Activated CD4-positive, alpha-beta T cell treated with anti-CD3 and anti-CD28 coated beads, Interleukin-10, Interleukin-2, amounts not matched to agents 100 ng/mL and 50 ng/mL, durations not matched to agents 16 hours and 8 hours (primary cell): Measurements from ENCODE around the gene MICALL2.

Source experiments
- DNase-seq: peaks from one replicate; pipeline ENCODE4 v3.0.0-alpha.2; 2020

The MICALL2 gene

DNA sequence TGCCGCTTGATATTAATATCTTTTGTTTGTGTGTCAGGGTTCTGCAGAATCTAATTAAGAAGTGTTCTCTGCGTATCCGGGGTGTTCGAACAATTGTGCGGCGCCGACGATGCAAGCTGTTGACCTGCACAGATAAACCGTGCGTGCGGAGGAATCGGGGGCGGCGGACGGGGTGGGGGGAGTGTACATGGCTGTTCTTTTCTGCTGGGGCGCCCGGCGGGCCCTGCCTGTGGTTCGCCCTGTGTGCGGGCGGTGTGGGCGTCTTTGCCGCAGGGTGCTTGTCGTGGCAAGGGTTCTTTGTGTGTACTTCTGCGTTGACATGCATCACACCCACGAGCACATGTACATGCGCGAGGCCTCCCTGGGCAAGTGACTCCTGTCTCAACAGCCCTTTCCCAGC lies 47.9 kb downstream of the MICALL2 start:
- no peak for DNase-seq

DNA sequence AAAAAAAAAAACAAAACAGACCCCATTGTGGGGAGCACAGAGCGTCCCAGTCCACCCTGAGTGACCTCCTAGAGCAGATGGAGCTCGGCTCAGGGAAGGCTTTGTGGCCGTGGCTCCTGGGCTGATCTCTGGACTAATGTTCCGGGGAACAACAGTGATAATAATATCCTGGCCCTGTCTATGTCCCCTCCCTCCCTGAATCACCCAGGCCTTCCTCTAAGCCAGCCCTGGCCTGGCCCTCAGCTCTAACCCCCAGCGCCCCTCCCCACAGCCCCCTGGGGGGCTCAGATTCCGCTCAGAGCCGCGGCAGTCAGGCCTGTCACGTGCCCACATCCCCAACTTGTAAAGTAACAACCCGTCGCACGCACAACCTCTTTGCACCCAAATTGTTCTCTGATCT lies 48.3 kb downstream of the MICALL2 start:
- no peak for DNase-seq

DNA sequence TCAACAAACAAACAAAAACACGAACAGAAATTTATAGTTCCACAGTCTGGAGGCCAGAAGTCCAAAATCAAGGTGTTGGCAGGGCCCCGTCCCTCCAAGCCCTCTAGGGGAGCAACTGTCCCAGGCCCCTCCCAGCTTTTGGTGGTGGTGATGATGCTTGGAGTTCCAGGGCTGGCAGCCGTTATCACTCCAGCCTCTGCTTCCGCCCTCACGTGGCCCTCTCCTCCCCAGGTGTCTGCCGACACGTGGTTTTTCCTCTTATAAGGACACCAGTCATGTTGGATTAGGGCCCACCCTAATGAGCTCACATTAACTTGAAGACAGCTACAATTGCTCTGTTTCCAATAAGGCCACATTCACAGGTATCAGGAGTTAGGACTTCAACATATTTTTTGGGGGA lies 49.7 kb downstream of the MICALL2 start:
- DNase-seq, result no peak

DNA sequence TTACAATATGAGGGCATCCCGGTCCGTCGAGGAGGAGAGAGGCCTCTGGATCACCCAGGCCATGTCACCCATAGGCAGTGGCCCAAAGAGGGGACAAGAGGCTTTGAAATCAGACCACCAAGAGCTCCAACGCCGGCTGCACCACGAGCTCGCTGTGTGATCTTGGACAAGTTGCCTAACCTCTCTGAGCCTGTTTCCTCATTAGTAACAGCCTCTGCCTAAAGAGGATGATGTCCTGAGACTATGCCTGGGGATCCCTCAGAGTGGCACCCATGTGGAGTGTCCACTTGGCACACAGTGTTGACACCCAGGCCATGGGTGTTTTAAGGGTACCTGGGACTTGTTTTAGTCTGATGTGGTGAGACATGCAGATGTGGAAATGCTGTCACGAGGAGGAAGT lies 50.8 kb downstream of the MICALL2 start:
- no peak for DNase-seq

DNA sequence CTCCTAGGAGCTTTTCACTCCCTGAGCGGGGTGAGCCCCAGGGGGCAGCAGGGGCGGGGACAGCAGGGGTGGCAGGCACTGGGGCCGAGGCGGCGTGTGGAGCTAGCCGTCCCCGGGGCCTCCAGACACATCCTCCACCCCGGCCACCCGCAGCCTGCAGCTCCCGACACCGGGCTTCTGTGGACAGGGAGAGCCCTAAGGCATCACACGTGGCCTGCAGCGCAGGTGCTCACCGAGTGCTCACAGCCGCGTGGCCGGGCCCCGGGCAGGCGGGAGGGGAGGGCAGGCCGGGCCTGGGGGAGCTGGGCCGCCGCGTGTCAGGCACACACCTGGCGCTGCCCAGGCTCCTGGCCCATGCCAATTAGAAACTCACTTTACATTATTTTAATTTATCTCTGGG lies 51.4 kb downstream of the MICALL2 start:
- no peak for DNase-seq

DNA sequence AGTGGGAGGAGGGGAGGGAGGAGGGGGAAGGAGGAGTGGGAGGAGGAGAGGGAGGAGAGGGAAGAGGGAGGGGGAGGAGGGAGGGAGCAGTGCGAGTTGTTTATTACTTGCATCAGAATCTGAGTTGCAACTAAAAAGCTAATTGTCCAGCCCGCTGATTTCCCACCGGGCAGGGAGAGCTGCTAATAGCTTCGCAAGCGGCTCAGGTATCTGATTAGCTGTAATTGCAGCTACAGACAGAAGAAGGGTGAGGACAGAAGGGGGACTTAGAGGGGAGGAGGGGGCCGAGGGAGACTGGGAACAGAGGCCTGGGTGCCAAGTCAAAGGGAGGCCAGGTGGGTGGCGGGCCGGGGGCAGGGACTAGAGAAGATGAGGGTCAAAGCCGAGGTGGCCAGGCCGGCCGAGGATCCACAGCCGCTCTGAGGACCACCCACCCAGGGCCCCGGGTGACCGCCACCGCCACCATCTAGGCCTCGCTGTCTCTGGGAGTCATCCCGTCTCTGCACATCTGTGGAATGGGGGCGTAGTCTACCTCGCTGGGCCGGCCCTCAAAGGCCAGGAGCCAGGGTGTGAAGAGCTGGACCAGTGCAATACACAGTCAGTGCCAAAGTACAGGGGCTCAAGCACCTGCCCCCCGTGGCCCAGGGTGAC lies 54.2 kb downstream of the MICALL2 start:
- no peak for DNase-seq

DNA sequence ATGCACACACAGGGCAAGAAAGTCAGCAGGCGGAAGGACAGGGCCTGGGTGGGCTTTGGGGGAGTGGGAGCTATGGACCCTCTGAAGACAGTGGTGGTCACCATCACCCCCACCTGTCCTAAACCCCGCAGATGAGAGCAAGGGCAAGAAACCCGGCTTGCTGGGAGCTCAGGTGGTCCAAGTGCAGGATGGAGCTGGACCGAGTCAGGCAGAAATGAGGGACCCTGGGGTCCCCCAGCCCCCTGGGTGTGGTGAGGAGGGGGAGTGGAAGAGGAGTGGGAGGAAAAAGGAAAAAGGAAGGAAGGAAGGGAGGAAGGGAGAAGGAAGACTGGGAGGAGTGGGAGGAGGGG lies 54.8 kb downstream of the MICALL2 start:
- DNase-seq, result no peak

DNA sequence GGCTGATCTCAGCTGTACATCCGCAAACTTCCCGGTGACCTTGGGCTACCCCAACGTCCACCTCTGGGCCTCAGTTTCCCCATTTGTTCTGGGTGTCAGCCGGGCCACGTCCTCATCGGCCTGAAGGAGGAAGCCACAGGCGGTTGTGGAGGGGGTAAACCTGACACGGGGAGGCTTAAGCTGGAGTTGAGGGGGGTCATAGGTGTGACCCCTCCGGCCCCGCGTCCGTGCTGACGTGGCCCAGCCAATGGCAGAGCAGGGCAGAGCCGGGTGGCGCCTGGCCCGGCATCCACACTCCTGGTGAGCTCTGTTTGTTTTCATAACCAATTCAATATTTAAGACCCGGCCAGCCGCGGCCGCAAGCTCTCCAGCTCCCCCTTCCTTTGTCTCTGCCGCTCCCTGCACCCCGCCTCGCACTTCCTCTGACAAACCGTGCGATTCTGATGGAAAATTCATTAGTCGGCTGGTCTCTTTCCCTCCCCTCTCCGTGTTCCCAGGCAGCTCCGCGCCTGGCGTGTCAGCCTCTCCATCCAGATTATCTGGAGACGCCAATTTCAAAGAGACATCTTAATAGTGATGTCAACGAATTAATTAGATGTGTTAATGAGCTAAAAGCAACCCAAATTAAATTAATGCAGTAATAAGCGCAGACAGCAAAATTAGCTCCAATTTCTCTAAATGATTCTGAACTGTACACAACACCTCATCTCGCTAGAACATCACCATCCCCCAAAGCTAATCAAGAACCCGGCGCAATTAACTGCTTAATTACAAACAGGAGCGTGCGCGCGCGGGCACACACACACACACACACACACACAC lies 55.4 kb downstream of the MICALL2 start:
- no peak for DNase-seq

DNA sequence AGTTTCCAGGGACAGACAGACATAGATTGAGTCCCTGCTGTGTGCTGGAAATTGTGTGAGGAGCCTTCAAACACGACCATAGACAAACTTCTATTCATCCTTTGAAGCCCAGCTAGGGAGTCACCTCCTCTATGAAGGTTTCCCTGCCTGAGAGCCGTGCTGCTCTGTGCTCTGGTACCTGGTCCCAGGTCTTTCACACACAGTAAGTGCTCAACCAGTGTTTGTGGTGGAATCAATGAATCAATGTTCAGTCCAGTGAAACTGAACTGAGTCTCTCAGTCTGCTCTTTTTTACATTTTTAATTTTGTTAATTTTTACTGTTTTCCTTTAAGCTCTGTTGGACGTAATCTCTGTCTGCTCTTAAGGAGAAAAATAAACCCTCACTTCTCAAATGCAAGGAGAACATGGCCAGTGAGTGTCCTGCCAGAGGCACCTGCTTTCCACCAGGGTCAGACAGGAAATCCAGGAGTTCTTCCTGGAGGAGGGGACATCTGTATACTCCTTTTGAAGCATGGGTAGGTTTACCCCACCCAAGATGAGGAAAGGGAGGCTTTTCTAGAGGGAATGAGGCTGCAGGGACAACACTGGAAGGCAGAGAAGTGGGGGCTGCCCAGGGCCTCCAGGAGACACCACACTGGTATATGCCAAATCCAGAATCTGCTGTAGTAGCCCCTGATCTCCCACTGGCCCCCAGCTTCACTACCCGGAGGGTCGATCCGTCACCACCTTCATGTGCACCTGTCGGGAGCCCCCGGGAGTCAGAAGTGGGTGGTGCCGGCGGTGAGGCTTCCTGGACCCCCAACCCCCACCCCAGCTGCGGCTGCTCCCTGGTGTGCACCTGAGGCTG lies 56.3 kb downstream of the MICALL2 start:
- DNase-seq, result no peak

DNA sequence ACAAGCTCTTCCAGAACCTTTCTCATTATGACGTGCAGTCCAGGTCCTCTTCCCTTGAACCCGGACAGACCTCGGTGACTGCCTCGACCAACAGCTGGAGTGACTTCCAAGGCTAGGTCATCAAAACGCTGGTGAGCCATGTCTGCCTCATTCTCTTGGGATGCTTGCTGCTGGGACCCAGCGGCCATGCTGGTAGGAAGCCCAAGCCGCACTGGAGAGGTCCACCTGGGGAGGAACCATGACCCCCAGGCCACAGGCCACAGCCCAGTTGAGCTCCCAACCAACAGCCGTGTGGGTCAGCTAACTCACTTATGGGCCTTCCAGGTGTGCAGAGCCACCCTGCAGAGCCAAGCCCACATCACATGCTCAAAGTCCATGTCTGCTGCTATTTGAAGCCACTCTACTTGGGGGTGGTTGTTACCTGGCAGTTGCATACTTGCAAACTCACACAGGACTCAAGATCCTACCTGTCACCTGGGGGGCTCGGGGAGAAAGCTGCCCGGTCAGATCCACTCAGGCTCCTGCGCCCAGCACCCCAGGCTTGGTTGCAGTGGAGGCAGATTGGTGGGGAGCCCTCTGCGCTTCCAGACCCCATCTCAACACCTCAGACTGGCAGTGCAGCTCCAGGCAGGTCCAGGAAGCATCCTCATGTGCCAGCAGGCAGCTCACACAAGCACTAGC lies 57.0 kb downstream of the MICALL2 start:
- DNase-seq, result no peak

DNA sequence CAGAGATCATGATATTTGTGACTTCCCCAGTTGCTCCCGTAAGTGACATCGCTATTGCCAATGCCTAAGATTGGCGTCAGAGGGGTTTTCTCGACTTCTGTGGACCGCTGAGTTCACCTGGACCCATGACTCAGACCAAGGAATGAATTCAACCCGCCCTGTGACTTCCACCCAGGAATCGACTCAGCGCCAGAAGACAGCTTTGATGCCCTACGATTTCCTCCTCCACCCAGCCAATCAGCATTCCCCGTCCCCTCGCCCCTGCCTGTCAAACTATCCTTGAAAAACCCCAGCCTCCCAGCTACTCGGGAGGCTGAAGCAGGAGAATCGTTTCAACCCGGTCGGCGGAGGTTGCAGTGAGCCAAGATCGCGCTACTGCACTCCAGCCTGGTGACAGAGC lies 58.3 kb downstream of the MICALL2 start:
- DNase-seq, result no peak

DNA sequence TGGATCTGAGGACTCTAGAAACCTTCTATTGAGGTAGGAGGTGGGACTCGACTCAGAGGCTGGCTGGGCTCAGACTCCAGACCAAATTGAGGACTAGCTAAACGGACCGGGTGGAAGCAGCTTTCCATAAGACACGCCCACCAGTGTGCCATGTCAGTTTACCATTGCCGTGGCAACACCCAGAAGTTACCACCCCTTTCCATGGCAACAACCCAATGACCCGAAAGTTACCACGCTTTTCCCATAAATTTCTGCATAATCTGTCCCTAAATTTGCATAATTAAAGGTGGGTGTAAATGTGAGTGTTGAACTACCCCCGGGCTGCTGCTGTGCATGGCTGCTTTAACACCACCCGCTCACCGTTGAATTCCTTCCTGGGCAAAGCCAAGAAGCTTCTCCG lies 58.9 kb downstream of the MICALL2 start:
- DNase-seq, result no peak

DNA sequence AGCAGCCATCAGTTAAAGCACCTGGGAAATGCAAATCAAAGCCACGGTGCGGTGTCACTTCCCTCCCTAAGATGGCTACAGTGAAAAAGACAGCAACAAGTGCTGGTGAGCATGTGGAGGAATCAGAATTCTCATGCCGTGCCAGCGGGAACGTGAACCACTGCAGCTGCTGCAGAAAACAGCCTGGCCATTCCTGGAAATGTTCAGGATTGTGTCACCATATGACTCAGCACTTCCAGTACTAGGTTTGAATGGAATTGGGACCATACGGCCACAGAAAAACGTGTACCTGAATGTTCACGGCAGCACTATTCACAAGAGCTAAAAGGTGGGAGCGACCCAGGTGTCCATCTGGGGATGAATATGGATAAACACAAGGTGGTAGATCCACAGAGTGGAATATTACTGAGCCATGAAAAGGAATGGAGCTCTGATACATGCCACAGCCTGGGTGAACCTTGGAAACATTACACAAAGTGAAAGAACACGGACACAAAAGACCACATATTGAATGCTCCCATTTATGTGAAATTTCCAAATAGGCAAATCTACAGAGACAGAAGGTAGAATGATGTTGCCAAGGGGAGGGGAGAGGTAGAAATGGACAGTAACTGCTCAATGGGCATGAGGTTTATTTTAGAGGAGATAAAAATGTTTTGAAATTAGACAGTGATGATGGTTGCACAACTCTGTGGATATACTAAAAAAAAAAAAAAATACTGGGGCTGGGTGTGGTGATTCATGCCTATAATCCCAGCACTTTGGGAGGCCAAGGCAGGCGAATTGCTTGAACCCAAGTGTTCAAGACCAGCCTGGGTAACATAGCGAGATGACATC lies 61.6 kb downstream of the MICALL2 start:
- no peak for DNase-seq

DNA sequence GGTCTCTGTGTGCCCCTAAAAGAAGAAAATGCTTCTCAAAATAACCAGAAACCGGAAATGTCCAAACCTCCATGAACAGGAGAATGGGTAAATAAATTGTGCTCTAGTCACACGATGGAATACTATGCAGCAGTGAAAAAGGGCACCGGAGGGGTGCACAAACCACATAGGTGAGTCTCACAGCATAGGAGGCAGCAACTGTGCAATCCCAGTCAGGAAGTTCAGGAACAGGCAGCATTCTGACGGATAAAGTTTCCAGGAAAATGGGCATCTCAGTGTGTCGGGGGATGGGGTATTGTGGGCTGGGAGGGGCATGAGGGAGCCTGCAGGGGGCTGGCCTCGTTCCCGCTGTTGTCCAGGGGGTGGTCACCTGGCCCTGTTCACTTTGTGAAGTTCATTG lies 63.1 kb downstream of the MICALL2 start:
- no peak for DNase-seq

DNA sequence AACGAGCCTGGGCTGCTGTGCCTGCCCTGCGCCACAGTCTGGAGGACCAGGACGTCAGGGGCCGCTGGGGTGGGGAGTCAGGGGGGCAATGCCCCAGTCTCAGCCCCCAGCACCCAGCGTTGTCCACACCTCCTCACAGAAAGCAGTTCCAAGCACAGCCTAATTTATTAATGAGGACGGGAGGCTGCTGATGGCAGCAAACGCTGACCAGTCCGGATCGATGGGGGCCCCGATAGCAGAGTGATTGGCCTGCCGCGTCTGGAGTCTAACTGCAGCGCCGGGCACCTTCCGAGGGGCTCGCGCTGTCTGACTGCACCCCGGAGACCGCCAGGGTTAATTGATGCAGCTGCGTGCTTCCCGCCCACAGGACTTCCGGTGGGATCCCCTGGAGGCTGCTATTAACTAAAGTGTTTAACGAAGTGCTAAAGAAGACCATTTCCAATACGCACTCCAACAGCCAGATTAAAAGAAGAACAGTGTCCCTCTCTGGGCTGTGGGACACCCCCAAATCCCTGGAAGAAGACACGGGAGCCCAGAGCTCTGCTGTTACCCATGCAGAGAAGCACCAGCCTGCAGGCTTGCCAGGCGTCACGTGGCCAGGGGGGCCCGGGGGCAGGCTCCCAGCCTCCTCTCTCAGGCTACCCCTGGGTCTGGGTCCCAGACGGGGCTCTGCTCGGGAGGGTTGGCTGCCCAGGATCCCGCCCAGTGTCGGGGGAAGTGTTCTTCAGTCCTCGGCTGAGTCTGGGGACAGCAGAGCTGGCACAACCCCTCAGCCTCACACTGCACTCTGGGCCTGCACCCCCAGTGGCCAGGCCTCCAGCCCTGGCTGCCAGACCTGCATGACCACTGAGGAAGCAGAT lies 63.8 kb downstream of the MICALL2 start:
- no peak for DNase-seq

DNA sequence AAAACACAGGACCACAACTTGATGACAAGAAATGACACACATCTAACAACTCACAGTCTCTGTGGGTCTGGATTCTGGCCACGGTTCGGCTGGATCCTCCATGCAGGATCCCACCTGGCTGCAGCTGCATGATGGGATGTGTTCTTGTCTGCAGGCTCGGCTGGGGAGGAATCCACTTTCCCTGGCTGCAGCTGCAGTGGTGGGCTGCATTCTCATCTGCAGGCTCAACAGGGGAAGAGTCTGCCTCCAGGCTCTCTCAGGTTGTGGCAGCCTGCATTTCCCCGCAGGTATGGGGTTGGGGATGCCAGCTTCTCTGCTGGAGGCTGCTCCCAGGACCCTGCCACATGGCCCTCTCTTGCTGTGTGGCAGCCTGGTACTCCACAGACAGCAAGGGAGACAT lies 64.9 kb downstream of the MICALL2 start:
- no peak for DNase-seq

DNA sequence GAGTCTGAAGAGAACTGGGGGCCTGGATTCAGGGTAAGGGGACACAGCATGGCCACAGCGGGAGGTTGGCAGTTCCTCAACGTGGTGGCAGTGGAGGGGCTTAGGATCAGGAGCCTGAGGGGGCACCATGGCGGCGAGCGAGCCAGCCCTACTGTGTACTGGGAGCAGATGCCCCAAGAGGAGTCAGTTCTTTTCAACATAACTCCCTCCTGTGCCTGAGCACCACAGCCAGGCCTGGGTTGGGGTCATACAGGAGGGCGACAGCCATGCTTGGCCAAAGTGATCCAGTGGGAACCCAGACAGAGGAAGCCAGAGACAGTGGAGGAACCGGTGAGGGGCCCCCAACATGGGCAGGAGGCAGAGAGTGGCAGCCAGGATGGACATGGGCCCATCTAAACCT lies 65.8 kb downstream of the MICALL2 start:
- no peak for DNase-seq

DNA sequence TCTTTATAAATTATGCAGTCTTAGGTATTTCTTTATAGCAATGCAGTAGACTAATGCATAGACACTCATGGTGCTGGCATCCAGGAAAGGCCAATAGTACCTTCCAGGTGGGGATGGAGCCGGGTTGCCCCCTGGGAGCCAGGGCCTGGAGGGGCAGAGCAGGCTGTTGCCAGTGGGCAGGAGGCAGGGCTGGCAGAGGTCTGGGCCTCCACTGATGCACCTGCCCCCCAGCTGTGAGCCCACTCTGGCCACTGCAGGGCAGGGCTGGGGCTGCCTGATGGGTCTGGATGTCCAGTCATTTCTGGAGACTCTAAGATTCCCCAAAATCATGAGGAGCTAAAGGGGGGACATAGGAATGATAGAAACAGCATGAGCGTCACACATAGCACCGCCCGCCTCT lies 66.7 kb downstream of the MICALL2 start:
- no peak for DNase-seq

DNA sequence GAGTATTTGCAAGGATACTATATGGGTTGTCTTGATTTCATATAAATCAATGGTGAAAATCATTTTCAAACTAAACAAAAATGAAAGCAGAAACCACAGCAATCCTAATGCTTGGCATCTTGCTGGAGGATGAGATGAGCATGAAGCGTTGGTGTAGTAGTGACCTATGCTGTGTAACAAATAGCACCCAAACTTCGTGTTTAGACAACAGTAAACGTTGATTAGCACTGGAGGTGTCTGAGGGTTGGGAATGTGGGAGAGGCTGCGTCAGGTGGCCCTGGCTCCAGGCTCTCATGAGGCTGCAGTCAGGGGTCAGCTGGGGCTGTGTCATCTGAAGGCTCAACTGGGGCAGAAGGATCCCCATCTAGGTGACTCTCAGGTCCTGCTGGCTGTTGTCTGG lies 67.8 kb downstream of the MICALL2 start:
- no peak for DNase-seq

DNA sequence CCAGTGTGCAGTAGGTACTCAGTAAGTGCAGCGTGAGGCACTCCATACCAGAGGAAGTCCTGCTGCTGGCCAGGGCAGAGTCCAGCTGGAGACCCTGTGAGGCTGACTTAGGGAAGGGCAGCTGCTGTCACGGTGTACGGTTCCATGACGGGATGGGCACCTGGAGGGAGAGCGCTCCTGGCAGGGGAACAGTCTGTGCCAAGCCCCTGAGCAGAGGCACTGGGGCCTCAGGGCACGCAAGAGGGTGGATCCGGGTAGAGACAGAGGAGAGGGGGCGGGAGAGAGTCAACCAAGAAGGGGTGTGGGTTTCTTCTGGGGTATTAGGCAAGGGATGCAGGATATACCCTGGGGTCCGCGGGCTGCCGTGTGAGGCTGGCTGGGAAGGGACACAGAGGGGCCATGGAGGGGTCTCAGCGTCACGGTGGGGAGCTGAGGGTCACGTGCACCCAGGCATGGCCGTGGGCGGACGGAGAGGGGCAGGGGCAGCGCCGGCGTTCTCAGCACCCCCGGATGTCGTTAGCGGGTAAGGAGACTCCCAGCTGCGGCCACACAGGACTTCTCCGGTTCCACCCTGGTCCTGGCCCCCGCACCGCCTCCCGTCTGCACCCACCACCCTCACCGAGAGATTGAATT lies 70.5 kb downstream of the MICALL2 start:
- DNase-seq, result no peak
